Measurements from ENCODE around the gene VSTM1.

Gene VSTM1

GRCh38 chr19:54063350-54064116 lies at the start of gene VSTM1:
VSTM1 (minus strand) TSS chr19:54063897; CDS start chr19:54063777, 120 bp downstream.
- DNase-seq (ENCODE audit: low read depth): no peak
- H3K4me3 ChIP-seq (ENCODE audit: low read length): no peak within 1 kb of the TSS
- no peak for TF ChIP-seq CTCF (IDR thresholded peaks at IDR 0.05; ENCODE audit: insufficient read depth, low read depth, low read length, missing control alignments)

- no peak overlapping the region for H3K4me3 ChIP-seq (ENCODE audit: low read length)
- TF ChIP-seq CTCF (IDR thresholded peaks at IDR 0.05; ENCODE audit: insufficient read depth, low read depth, low read length, missing control alignments): no peak
- DNase-seq (ENCODE audit: low read depth): no peak
Observed at GRCh38 chr19:54109651-54110050, 46.0 kb upstream of the VSTM1 start.

GRCh38 chr19:54108496-54108895 lies 44.8 kb upstream of the VSTM1 start:
- H3K4me3 ChIP-seq (ENCODE audit: low read length): no peak overlapping the region
- no peak for TF ChIP-seq CTCF (IDR thresholded peaks at IDR 0.05; ENCODE audit: insufficient read depth, low read depth, low read length, missing control alignments)
- no peak for DNase-seq (ENCODE audit: low read depth)

GRCh38 chr19:54107876-54108490 lies 44.3 kb upstream of the VSTM1 start:
- no peak overlapping the region for H3K4me3 ChIP-seq (ENCODE audit: low read length)
- DNase-seq (ENCODE audit: low read depth): no peak
- no peak for TF ChIP-seq CTCF (IDR thresholded peaks at IDR 0.05; ENCODE audit: insufficient read depth, low read depth, low read length, missing control alignments)

- TF ChIP-seq CTCF (IDR thresholded peaks at IDR 0.05; ENCODE audit: insufficient read depth, low read depth, low read length, missing control alignments): no peak
- no peak for DNase-seq (ENCODE audit: low read depth)
- no peak overlapping the region for H3K4me3 ChIP-seq (ENCODE audit: low read length)
Observed at GRCh38 chr19:54106716-54107115, 43.0 kb upstream of the VSTM1 start.

GRCh38 chr19:54105796-54106195 lies 42.1 kb upstream of the VSTM1 start:
- no peak overlapping the region for H3K4me3 ChIP-seq (ENCODE audit: low read length)
- DNase-seq (ENCODE audit: low read depth): no peak
- TF ChIP-seq CTCF (IDR thresholded peaks at IDR 0.05; ENCODE audit: insufficient read depth, low read depth, low read length, missing control alignments): no peak

All from epithelial cell of esophagus (primary cell).